DOHH2 (cell line): ENCODE data around the gene JAML.

Experiments
- H3F3A ChIP-seq: fragments of 200-600 bp; sonication (generic), shearing (Covaris generic); 2 replicates; pipeline ENCODE4 v1.6.0; 2016; ENCODE audit warnings: antibody characterized with exemption, mild to moderate bottlenecking; ENCODE audit not compliant: control insufficient read depth, insufficient read depth
- H3K27ac ChIP-seq: fragments of 200-600 bp; sonication (generic); 2 replicates; pipeline ENCODE4 v1.5.1; 2014; ENCODE audit warnings: low read depth, mild to moderate bottlenecking, low read length, moderate library complexity
- H3K27me3 ChIP-seq: fragments of 200-600 bp; sonication (generic); 2 replicates; pipeline ENCODE4 v1.6.1; 2014; ENCODE audit warnings: mild to moderate bottlenecking, low read length, mixed read lengths; ENCODE audit not compliant: control insufficient read depth
- H3K36me3 ChIP-seq: fragments of 200-600 bp; sonication (generic); 2 replicates; pipeline ENCODE4 v1.6.1; 2014; ENCODE audit warnings: mild to moderate bottlenecking, low read length, moderate library complexity, mixed read lengths; ENCODE audit not compliant: control insufficient read depth
- H3K4me1 ChIP-seq: fragments of 200-600 bp; sonication (generic); 2 replicates; pipeline ENCODE4 v1.6.1; 2014; ENCODE audit warnings: mild to moderate bottlenecking, low read length, mixed read lengths; ENCODE audit not compliant: control insufficient read depth
- H3K4me2 ChIP-seq: fragments of 200-600 bp; sonication (generic); 2 replicates; pipeline ENCODE4 v1.6.0; 2014; ENCODE audit warnings: mild to moderate bottlenecking, low read length, moderate library complexity
- H3K4me3 ChIP-seq: fragments of 200-600 bp; sonication (generic); 2 replicates; pipeline ENCODE4 v1.5.1; 2014; ENCODE audit warnings: mild to moderate bottlenecking, low read length, mixed read lengths
- H3K79me2 ChIP-seq: fragments of 200-600 bp; sonication (generic); 2 replicates; pipeline ENCODE4 v1.6.1; 2014; ENCODE audit warnings: mild to moderate bottlenecking, low read length, mixed read lengths; ENCODE audit not compliant: control insufficient read depth
- H3K9me2 ChIP-seq: fragments of 200-600 bp; sonication (generic); replicated peaks from 2 replicates; pipeline ENCODE4 v1.6.1; 2014; ENCODE audit warnings: mild to moderate bottlenecking, low read length, mixed read lengths; ENCODE audit not compliant: control insufficient read depth
- H3K9me3 ChIP-seq: fragments of 200-600 bp; sonication (generic); 2 replicates; pipeline ENCODE4 v1.6.1; 2014; ENCODE audit warnings: antibody characterized with exemption, low read length, mixed read lengths; ENCODE audit not compliant: control insufficient read depth, insufficient read depth
- H4K20me1 ChIP-seq: fragments of 200-600 bp; sonication (generic); 2 replicates; pipeline ENCODE4 v1.6.0; 2014; ENCODE audit warnings: low read depth, mild to moderate bottlenecking, antibody characterized with exemption, low read length, moderate library complexity; ENCODE audit not compliant: control insufficient read depth, insufficient read depth
- CTCF ChIP-seq: fragments of 200-600 bp; sonication (generic); IDR thresholded peaks from one replicate; pipeline ENCODE4 v1.5.1; 2014; ENCODE audit warnings: antibody characterized with exemption, mild to moderate bottlenecking, low read depth, low read length; ENCODE audit not compliant: poor library complexity, severe bottlenecking
- EZH2phosphoT487 ChIP-seq: fragments of 200-600 bp; sonication (generic); IDR thresholded peaks from 2 replicates; pipeline ENCODE4 v1.6.1; 2017; ENCODE audit warnings: borderline replicate concordance, mild to moderate bottlenecking, antibody characterized with exemption, low read length, moderate library complexity, mixed read lengths

Gene JAML

GRCh38 chr11:118174006-118174567 is 50.7 kb downstream of the JAML start:
- Histone ChIP-seq H3K9me2 (no peaks in the 10 kb centered on the region), H3K27ac (no peak overlapping the region), H3K36me3 (no peaks in the 10 kb centered on the region), H4K20me1 (no peaks in the 10 kb centered on the region), H3K79me2 (no peaks in the 10 kb centered on the region), H3K4me1 (peaks cover 8% of the 10 kb centered on the region), H3K9me3 (no peaks in the 10 kb centered on the region), H3K4me2 (no peak overlapping the region), H3K27me3 (no peaks in the 10 kb centered on the region), H3F3A (0 out of 2 replicates have a peak, but pooled peaks cover 2% of the 10 kb centered on the region), H3K4me3 (no peak overlapping the region)
- TF ChIP-seq CTCF (no peak), EZH2phosphoT487 (no peak)

GRCh38 chr11:118172356-118172755 is 52.5 kb downstream of the JAML start:
- Histone ChIP-seq H3F3A (0 out of 2 replicates have a peak, but pooled peaks cover 2% of the 10 kb centered on the region), H3K4me3 (no peak overlapping the region), H3K36me3 (no peaks in the 10 kb centered on the region), H3K4me2 (no peak overlapping the region), H3K79me2 (no peaks in the 10 kb centered on the region), H3K27ac (no peak overlapping the region), H3K9me3 (no peaks in the 10 kb centered on the region), H3K9me2 (no peaks in the 10 kb centered on the region), H4K20me1 (no peaks in the 10 kb centered on the region), H3K27me3 (no peaks in the 10 kb centered on the region), H3K4me1 (peaks cover 8% of the 10 kb centered on the region)
- TF ChIP-seq EZH2phosphoT487, result no peak
- TF ChIP-seq CTCF, result no peak

GRCh38 chr11:118171269-118172062 is 53.3 kb downstream of the JAML start:
- H3K79me2 ChIP-seq, result no peaks in the 10 kb centered on the region
- H3K9me2 ChIP-seq, result no peaks in the 10 kb centered on the region
- H3K4me1 ChIP-seq, result peaks cover 8% of the 10 kb centered on the region
- no peaks in the 10 kb centered on the region for H3K36me3 ChIP-seq
- no peaks in the 10 kb centered on the region for H4K20me1 ChIP-seq
- H3K27me3 ChIP-seq, result no peaks in the 10 kb centered on the region
- no peaks in the 10 kb centered on the region for H3F3A ChIP-seq
- no peak overlapping the region for H3K4me3 ChIP-seq
- TF ChIP-seq CTCF (peak; percentile 94), EZH2phosphoT487 (no peak)
- peak overlapping the region; percentile 14; the same call in 1 of the 2 replicates for H3K4me2 ChIP-seq
- H3K9me3 ChIP-seq, result no peaks in the 10 kb centered on the region
- H3K27ac ChIP-seq, result no peak overlapping the region
